NCI-H2171 treated with DMSO at 0.1 percent for 48 hours (cell line): Measurements from ENCODE around the gene FCER1G.

ENCODE experiments used
- DNase-seq: peaks from one replicate; lab custom pipeline; 2025; lab: John Stamatoyannopoulos, UW

Gene FCER1G

DNA sequence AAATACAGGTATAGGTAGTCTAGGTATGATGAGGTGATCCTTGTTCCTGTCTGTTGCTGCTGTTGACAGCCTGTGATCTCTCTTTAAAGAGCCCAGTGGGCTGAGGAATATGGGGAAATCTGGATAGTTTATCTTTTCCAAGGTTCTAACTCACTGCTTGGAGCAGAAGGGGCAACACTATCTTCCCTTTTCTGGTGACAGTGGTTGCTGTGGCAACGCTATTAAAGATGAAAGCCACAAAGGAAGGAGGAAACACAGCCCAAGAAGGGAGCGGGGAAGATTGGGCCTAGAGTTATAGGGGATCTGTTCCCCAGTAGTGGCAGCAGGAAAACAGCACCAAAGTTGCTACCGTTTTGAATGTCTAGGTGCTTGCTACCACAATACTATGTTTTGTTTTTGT lies 52.2 kb downstream of the FCER1G start:
- DNase-seq = no peak
